H1 (cell line): Measurements from ENCODE around the gene VPS25. TPM values are rescaled to one million over a fixed set of nuclear protein-coding genes. Genes with fewer than 3 reads are reported as not detected.

Source experiments
- CTCF ChIA-PET: fragments of 300-600 bp; sonication (Branson Sonifier 250); formaldehyde crosslinking; loops from one replicate; lab custom pipeline; 2021; ENCODE audit not compliant: partially characterized antibody; lab: Charles Lee
- POLR2A ChIA-PET: fragments of 300-600 bp; sonication (Branson Sonifier 250); formaldehyde crosslinking; loops from one replicate; lab custom pipeline; 2021; ENCODE audit warnings: inconsistent platforms; ENCODE audit not compliant: partially characterized antibody; lab: Charles Lee
- DNase-seq, 2 experiments: peaks; one replicate each; pipeline versions ENCODE4 v3.0.0 to v3.0.0-alpha.2; 2010 to 2022; ENCODE audit warnings: low spot score in 2 of 2, low read depth in 1 of 2, mixed read lengths in 1 of 2
- FAIRE-seq: peaks from 2 replicates; lab custom pipeline; 2011; peaks lifted over from hg19 to GRCh38; lab: Jason Lieb, UNC
- H2AFZ ChIP-seq: 2 replicates; pipeline ENCODE4 v1.8.1; 2012; ENCODE audit warnings: low read length, inconsistent platforms
- H2AK5ac ChIP-seq: 2 replicates; pipeline ENCODE4 v1.6.1; 2013; ENCODE audit warnings: low read depth, low read length
- H2BK120ac ChIP-seq: replicated peaks from 2 replicates; pipeline ENCODE3; 2013; ENCODE audit warnings: low read depth, low read length, inconsistent platforms
- H2BK12ac ChIP-seq: 2 replicates; pipeline ENCODE4 v1.6.1; 2013; ENCODE audit warnings: low read depth, low read length
- H2BK15ac ChIP-seq: 2 replicates; pipeline ENCODE4 v1.6.1; 2013; ENCODE audit warnings: low read length
- H2BK20ac ChIP-seq: 2 replicates; pipeline ENCODE4 v1.6.1; 2013; ENCODE audit warnings: low read length
- H2BK5ac ChIP-seq: 2 replicates; pipeline ENCODE4 v1.6.1; 2013; ENCODE audit warnings: low read depth, low read length
- H3K14ac ChIP-seq: 2 replicates; pipeline ENCODE4 v1.6.1; 2013; ENCODE audit warnings: inconsistent platforms; ENCODE audit not compliant: insufficient read length
- H3K18ac ChIP-seq: 2 replicates; pipeline ENCODE4 v1.6.1; 2013; ENCODE audit warnings: low read length; ENCODE audit errors: extremely low read depth
- H3K23ac ChIP-seq: 2 replicates; pipeline ENCODE4 v1.6.1; 2013; ENCODE audit warnings: inconsistent platforms; ENCODE audit not compliant: insufficient read length
- H3K23me2 ChIP-seq: 2 replicates; pipeline ENCODE4 v1.6.1; 2013; ENCODE audit warnings: low read depth, low read length
- H3K27ac ChIP-seq: 2 replicates; pipeline ENCODE4 v1.6.1; 2011; ENCODE audit warnings: low read depth, low read length, inconsistent platforms
- H3K27me3 ChIP-seq, 4 experiments: replicated peaks in 1 of 4; 1 replicate in 1 of 4; 2 replicates in 3 of 4; pipeline versions ENCODE4 v1.6.1 to v1.8.1; 2011 to 2013; ENCODE audit warnings: low read length in 3 of 4, mild to moderate bottlenecking in 3 of 4, inconsistent platforms in 2 of 4, mixed read lengths in 2 of 4, moderate library complexity in 1 of 4; ENCODE audit not compliant: control insufficient read depth in 3 of 4, insufficient read depth in 3 of 4; ENCODE audit errors: extremely low read depth in 1 of 4
- H3K36me3 ChIP-seq, 4 experiments: 2 replicates each; pipeline versions ENCODE4 v1.6.1 to v1.8.1; 2011 to 2013; ENCODE audit warnings: mild to moderate bottlenecking in 4 of 4, low read length in 3 of 4, moderate library complexity in 2 of 4, control low read depth in 1 of 4, inconsistent platforms in 1 of 4; ENCODE audit not compliant: insufficient read depth in 4 of 4, control insufficient read depth in 2 of 4
- H3K4ac ChIP-seq: replicated peaks from 2 replicates; pipeline ENCODE3; 2013; ENCODE audit warnings: low read length, low read depth, mixed read lengths, inconsistent platforms; ENCODE audit not compliant: insufficient read length
- H3K4me1 ChIP-seq, 4 experiments: replicated peaks in 1 of 4; 1 replicate in 1 of 4; 2 replicates in 3 of 4; pipeline versions ENCODE4 v1.6.1 to v1.8.1; 2011 to 2013; ENCODE audit warnings: low read length in 3 of 4, inconsistent platforms in 2 of 4, mixed read lengths in 1 of 4; ENCODE audit not compliant: insufficient read depth in 4 of 4, control insufficient read depth in 3 of 4
- H3K4me2 ChIP-seq, 2 experiments: 2 replicates each; pipeline versions ENCODE4 v1.6.1 to v1.8.1; 2011 to 2013; ENCODE audit warnings: low read depth in 2 of 2, low read length in 2 of 2, control low read depth in 1 of 2, inconsistent platforms in 1 of 2, mild to moderate bottlenecking in 1 of 2; ENCODE audit not compliant: insufficient read depth in 1 of 2
- H3K4me3 ChIP-seq, 4 experiments: fragments of 200-600, 300-600 bp in 1 of 4; sonication (generic), shearing (Covaris generic), sonication (Bioruptor Twin) in 1 of 4; 2 replicates each; pipeline versions ENCODE4 v1.5.1 to v1.8.1; 2011 to 2016; ENCODE audit warnings: low read length in 4 of 4, low read depth in 3 of 4, control low read depth in 2 of 4, inconsistent platforms in 2 of 4, mild to moderate bottlenecking in 2 of 4, mixed read lengths in 1 of 4, moderate library complexity in 1 of 4; ENCODE audit not compliant: insufficient read depth in 2 of 4; ENCODE audit errors: extremely low read depth in 1 of 4
- H3K56ac ChIP-seq: replicated peaks from 2 replicates; pipeline ENCODE3; 2013; ENCODE audit warnings: low read depth, mild to moderate bottlenecking, mixed read lengths, low read length, inconsistent platforms; ENCODE audit not compliant: insufficient read length
- H3K79me1 ChIP-seq: 2 replicates; pipeline ENCODE4 v1.6.1; 2013; ENCODE audit warnings: low read depth, low read length, control low read depth
- H3K79me2 ChIP-seq, 2 experiments: 2 replicates each; pipeline versions ENCODE4 v1.6.1 to v1.8.1; 2012 to 2013; ENCODE audit warnings: low read length in 2 of 2, mild to moderate bottlenecking in 2 of 2, inconsistent platforms in 1 of 2; ENCODE audit not compliant: insufficient read depth in 2 of 2, control insufficient read depth in 1 of 2
- H3K9ac ChIP-seq, 4 experiments: replicated peaks in 1 of 4; 1 replicate in 1 of 4; 2 replicates in 3 of 4; pipeline versions ENCODE4 v1.6.1 to v1.8.1; 2011 to 2013; ENCODE audit warnings: low read depth in 3 of 4, low read length in 3 of 4, control low read depth in 2 of 4, mild to moderate bottlenecking in 2 of 4, moderate library complexity in 2 of 4, inconsistent platforms in 1 of 4; ENCODE audit errors: extremely low read depth in 1 of 4
- H3K9me3 ChIP-seq, 2 experiments: 2 replicates each; pipeline versions ENCODE4 v1.6.1 to v1.8.1; 2012 to 2013; ENCODE audit warnings: mild to moderate bottlenecking in 2 of 2, moderate library complexity in 2 of 2, control low read depth in 1 of 2, inconsistent platforms in 1 of 2, low read depth in 1 of 2, low read length in 1 of 2, mixed read lengths in 1 of 2; ENCODE audit not compliant: insufficient read depth in 2 of 2
- H4K20me1 ChIP-seq, 2 experiments: replicated peaks in 1 of 2; 2 replicates each; pipeline versions ENCODE3 to v1.8.1; 2011 to 2013; ENCODE audit warnings: inconsistent platforms in 2 of 2, low read length in 2 of 2, mild to moderate bottlenecking in 1 of 2; ENCODE audit not compliant: insufficient read depth in 2 of 2, control insufficient read depth in 1 of 2
- H4K5ac ChIP-seq: 2 replicates; pipeline ENCODE4 v1.6.1; 2013; ENCODE audit warnings: low read length, low read depth, mixed read lengths, inconsistent platforms; ENCODE audit not compliant: insufficient read length
- H4K8ac ChIP-seq: 2 replicates; pipeline ENCODE4 v1.8.0; 2013; ENCODE audit warnings: mild to moderate bottlenecking, moderate library complexity, low read length, inconsistent platforms; ENCODE audit not compliant: insufficient read depth; ENCODE audit errors: extremely low read depth
- H4K91ac ChIP-seq: replicated peaks from 2 replicates; pipeline ENCODE3; 2013; ENCODE audit warnings: low read length, mixed read lengths, inconsistent platforms; ENCODE audit not compliant: insufficient read length
- FOSL1 ChIP-seq: IDR thresholded peaks from 2 replicates; pipeline ENCODE4 v1.6.1; 2011; ENCODE audit warnings: mild to moderate bottlenecking, low read depth, low read length, moderate library complexity; ENCODE audit not compliant: insufficient read depth
- KDM1A ChIP-seq: fragments of 200-600, 300-600 bp; sonication (generic); IDR thresholded peaks from 2 replicates; pipeline ENCODE4 v1.7.1; 2016; ENCODE audit warnings: mild to moderate bottlenecking, low read length, borderline replicate concordance
- MAFK ChIP-seq: IDR thresholded peaks from 2 replicates; pipeline ENCODE4 v1.6.1; 2012; ENCODE audit warnings: low read depth, mild to moderate bottlenecking, improper control_type of control experiment, low read length
- RAD21 ChIP-seq, 2 experiments: IDR thresholded peaks in 1 of 2; conservative IDR thresholded peaks in 1 of 2; 2 replicates each; pipeline ENCODE4 v1.6.1; 2011; ENCODE audit warnings: low read depth in 2 of 2, low read length in 2 of 2, improper control_type of control experiment in 1 of 2, inconsistent platforms in 1 of 2, mild to moderate bottlenecking in 1 of 2, moderate library complexity in 1 of 2
- SRF ChIP-seq: IDR thresholded peaks from 2 replicates; pipeline ENCODE4 v1.6.1; 2011; ENCODE audit warnings: mild to moderate bottlenecking, low read depth, low read length, moderate library complexity
- TEAD4 ChIP-seq: IDR thresholded peaks from 2 replicates; pipeline ENCODE4 v1.6.1; 2012; ENCODE audit warnings: low read depth, low read length, inconsistent platforms, mixed read lengths
- WGBS, 2 experiments: shearing (Covaris generic) in 1 of 2; methylation state at CpG; one replicate each; pipeline versions ENCODE4 v1.1.6 to v1.1.7; 2013 to 2015; ENCODE audit warnings: low lambda C conversion rate in 2 of 2, mixed read lengths in 2 of 2, inconsistent platforms in 1 of 2, low coverage in 1 of 2, missing lambda C conversion rate in 1 of 2; ENCODE audit not compliant: insufficient replicate concordance in 2 of 2, insufficient coverage in 1 of 2, insufficient read length in 1 of 2; ENCODE audit errors: extremely low coverage in 1 of 2, missing lambda C conversion rate in 1 of 2; 5-methylcytosine and 5-hydroxymethylcytosine counted together
- polyA plus RNA-seq, 7 experiments: library from polyadenylated mRNA; depleted of rRNA in 3 of 7; stranded (reverse) in 5 of 7; unstranded in 2 of 7; fragments of >200 nt in 5 of 7; fragments of 200-250 nt in 2 of 7; gene quantifications; 1 replicate in 5 of 7; 2 replicates in 1 of 7; 4 replicates in 1 of 7; pipeline versions ENCODE4 v1.2.1 to v1.2.3, GENCODE V29; 2011 to 2013; ENCODE audit warnings: missing spikeins in 2 of 7, mixed read lengths in 2 of 7
- total RNA-seq: library from RNA; stranded (reverse); fragmentation: NEBNext Ultra II Directional; extraction: Animal tissue kit (Norgen Biotek cat#: 25700); gene quantifications from 2 replicates; pipeline ENCODE4 v1.2.1, GENCODE V29; 2021
- TF ChIP-seq, protein P1 (sequence below): IDR thresholded peaks from 2 replicates; pipeline ENCODE4 v1.6.1; 2012; ENCODE audit warnings: inconsistent platforms

The VPS25 gene
- total and polyA plus RNA-seq, 2 of the 8 experiments (the other 6 are each of a cell fraction or from before 2014, with no cell fraction given) = 88.2 to 188 TPM

DNA sequence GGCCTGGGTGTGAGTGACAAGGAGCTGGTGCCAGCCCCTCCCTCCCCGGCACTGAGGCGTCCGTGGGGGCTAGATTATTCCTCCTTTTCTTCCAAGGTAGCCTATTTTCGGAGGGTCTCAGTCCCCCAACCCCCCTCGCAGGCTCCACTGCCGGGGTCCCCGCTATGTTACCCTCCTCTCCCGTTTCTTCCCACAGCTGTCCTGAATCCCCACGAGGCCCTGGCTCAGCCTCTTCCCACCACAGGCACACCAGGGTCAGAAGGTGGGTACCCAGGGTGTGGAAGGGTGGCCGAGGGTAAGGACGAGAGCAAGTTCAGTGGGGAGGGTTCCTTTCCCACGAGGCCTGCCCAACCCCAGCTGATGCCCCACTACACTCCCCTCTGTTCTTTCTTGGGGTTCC is 11.6 kb upstream of the VPS25 start:
- Histone ChIP-seq H3K4me2 (peak overlapping the region; percentile 79 to 83), H2AFZ (no peak overlapping the region), H4K8ac (peak overlapping the region; percentile 73), H3K23ac (no peak overlapping the region), H3K9me3 (no peaks in the 10 kb centered on the region), H2BK20ac (no peak overlapping the region), H3K79me1 (no peaks in the 10 kb centered on the region), H3K56ac (no peak overlapping the region), H3K9ac (0 out of 7 replicates have a peak overlapping the region, but pooled peaks of 1 of the 4 experiments have one; percentile 14), H3K18ac (peak overlapping the region; percentile 38; the same call in 1 of the 2 replicates), H3K27ac (no peak overlapping the region), H2AK5ac (no peak overlapping the region), H3K27me3 (peaks cover 12 to 28% (median 24%) of the 10 kb centered on the region in 4 experiments), H3K79me2 (no peaks in the 10 kb centered on the region), H4K5ac (no peak overlapping the region), H2BK5ac (no peak overlapping the region), H2BK120ac (no peak overlapping the region), H3K23me2 (peaks cover 12% of the 10 kb centered on the region; the same call in 1 of the 2 replicates), H3K4me3 (peak overlapping the region; percentile 42 to 86 (median 60)), H3K4ac (no peak overlapping the region), H3K36me3 (no peaks in the 10 kb centered on the region), H4K91ac (no peak overlapping the region), H2BK15ac (no peak overlapping the region; the same call in 1 of the 2 replicates), H4K20me1 (no peaks in the 10 kb centered on the region), H2BK12ac (no peak overlapping the region), H3K14ac (no peak overlapping the region), H3K4me1 (peaks cover 5 to 17% (median 9%) of the 10 kb centered on the region in 4 experiments)
- ChIA-PET POLR2A (interaction anchor here (0.8 to 4.3 kb wide), 8 partner anchors 12 to 184 kb away, joined by 3 to 46 read pairs (median 4); partner anchors contain the start of genes PSMC3IP, VPS25 and WNK4), CTCF (interaction anchor here (0.6 to 5.9 kb wide), 15 partner anchors 11 to 184 kb away, joined by 3 to 81 read pairs (median 6); partner anchors contain the start of genes CNTD1, COA3, PSMC3IP and VPS25)
- DNase-seq = no peak
- no peak for FAIRE-seq
- 80% methylated on average over 12 of the region's 12 CpGs; no CpG with 5 or more reads in 1 of the 2 experiments for WGBS, 2 experiments
- TF ChIP-seq KDM1A = no peak
- no peak for TF ChIP-seq SRF
- TF ChIP-seq MAFK = no peak
- TF ChIP-seq FOSL1 = no peak
- no peak for TF ChIP-seq RAD21 (IDR thresholded peaks at IDR 0.05 in 1 of 2, conservative IDR thresholded peaks at IDR 0.05 in 1 of 2; ENCODE audit: low read depth in 2 of 2, low read length in 2 of 2)
- TF ChIP-seq, protein P1, sequence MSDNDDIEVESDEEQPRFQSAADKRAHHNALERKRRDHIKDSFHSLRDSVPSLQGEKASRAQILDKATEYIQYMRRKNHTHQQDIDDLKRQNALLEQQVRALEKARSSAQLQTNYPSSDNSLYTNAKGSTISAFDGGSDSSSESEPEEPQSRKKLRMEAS = no peak
- no peak for TF ChIP-seq TEAD4
